H1 (cell line): ENCODE results near the gene GCM1. TPM values are rescaled to one million over a fixed set of nuclear protein-coding genes. Genes with fewer than 3 reads are reported as not detected.

Source experiments
- CTCF ChIA-PET: fragments of 300-600 bp; sonication (Branson Sonifier 250); formaldehyde crosslinking; loops from one replicate; lab custom pipeline; 2021; ENCODE audit not compliant: partially characterized antibody; lab: Charles Lee
- POLR2A ChIA-PET: fragments of 300-600 bp; sonication (Branson Sonifier 250); formaldehyde crosslinking; loops from one replicate; lab custom pipeline; 2021; ENCODE audit warnings: inconsistent platforms; ENCODE audit not compliant: partially characterized antibody; lab: Charles Lee
- DNase-seq, 2 experiments: peaks; one replicate each; pipeline versions ENCODE4 v3.0.0 to v3.0.0-alpha.2; 2010 to 2022; ENCODE audit warnings: low spot score in 2 of 2, low read depth in 1 of 2, mixed read lengths in 1 of 2
- FAIRE-seq: peaks from 2 replicates; lab custom pipeline; 2011; peaks lifted over from hg19 to GRCh38; lab: Jason Lieb, UNC
- H2AFZ ChIP-seq: 2 replicates; pipeline ENCODE4 v1.8.1; 2012; ENCODE audit warnings: low read length, inconsistent platforms
- H2AK5ac ChIP-seq: 2 replicates; pipeline ENCODE4 v1.6.1; 2013; ENCODE audit warnings: low read depth, low read length
- H2BK120ac ChIP-seq: replicated peaks from 2 replicates; pipeline ENCODE3; 2013; ENCODE audit warnings: low read depth, low read length, inconsistent platforms
- H2BK12ac ChIP-seq: 2 replicates; pipeline ENCODE4 v1.6.1; 2013; ENCODE audit warnings: low read depth, low read length
- H2BK15ac ChIP-seq: 2 replicates; pipeline ENCODE4 v1.6.1; 2013; ENCODE audit warnings: low read length
- H2BK20ac ChIP-seq: 2 replicates; pipeline ENCODE4 v1.6.1; 2013; ENCODE audit warnings: low read length
- H2BK5ac ChIP-seq: 2 replicates; pipeline ENCODE4 v1.6.1; 2013; ENCODE audit warnings: low read depth, low read length
- H3K14ac ChIP-seq: 2 replicates; pipeline ENCODE4 v1.6.1; 2013; ENCODE audit warnings: inconsistent platforms; ENCODE audit not compliant: insufficient read length
- H3K18ac ChIP-seq: 2 replicates; pipeline ENCODE4 v1.6.1; 2013; ENCODE audit warnings: low read length; ENCODE audit errors: extremely low read depth
- H3K23ac ChIP-seq: 2 replicates; pipeline ENCODE4 v1.6.1; 2013; ENCODE audit warnings: inconsistent platforms; ENCODE audit not compliant: insufficient read length
- H3K23me2 ChIP-seq: 2 replicates; pipeline ENCODE4 v1.6.1; 2013; ENCODE audit warnings: low read depth, low read length
- H3K27ac ChIP-seq: 2 replicates; pipeline ENCODE4 v1.6.1; 2011; ENCODE audit warnings: low read depth, low read length, inconsistent platforms
- H3K27me3 ChIP-seq, 4 experiments: replicated peaks in 1 of 4; 1 replicate in 1 of 4; 2 replicates in 3 of 4; pipeline versions ENCODE4 v1.6.1 to v1.8.1; 2011 to 2013; ENCODE audit warnings: low read length in 3 of 4, mild to moderate bottlenecking in 3 of 4, inconsistent platforms in 2 of 4, mixed read lengths in 2 of 4, moderate library complexity in 1 of 4; ENCODE audit not compliant: control insufficient read depth in 3 of 4, insufficient read depth in 3 of 4; ENCODE audit errors: extremely low read depth in 1 of 4
- H3K36me3 ChIP-seq, 4 experiments: 2 replicates each; pipeline versions ENCODE4 v1.6.1 to v1.8.1; 2011 to 2013; ENCODE audit warnings: mild to moderate bottlenecking in 4 of 4, low read length in 3 of 4, moderate library complexity in 2 of 4, control low read depth in 1 of 4, inconsistent platforms in 1 of 4; ENCODE audit not compliant: insufficient read depth in 4 of 4, control insufficient read depth in 2 of 4
- H3K4ac ChIP-seq: replicated peaks from 2 replicates; pipeline ENCODE3; 2013; ENCODE audit warnings: low read length, low read depth, mixed read lengths, inconsistent platforms; ENCODE audit not compliant: insufficient read length
- H3K4me1 ChIP-seq, 4 experiments: replicated peaks in 1 of 4; 1 replicate in 1 of 4; 2 replicates in 3 of 4; pipeline versions ENCODE4 v1.6.1 to v1.8.1; 2011 to 2013; ENCODE audit warnings: low read length in 3 of 4, inconsistent platforms in 2 of 4, mixed read lengths in 1 of 4; ENCODE audit not compliant: insufficient read depth in 4 of 4, control insufficient read depth in 3 of 4
- H3K4me2 ChIP-seq, 2 experiments: 2 replicates each; pipeline versions ENCODE4 v1.6.1 to v1.8.1; 2011 to 2013; ENCODE audit warnings: low read depth in 2 of 2, low read length in 2 of 2, control low read depth in 1 of 2, inconsistent platforms in 1 of 2, mild to moderate bottlenecking in 1 of 2; ENCODE audit not compliant: insufficient read depth in 1 of 2
- H3K4me3 ChIP-seq, 4 experiments: fragments of 200-600, 300-600 bp in 1 of 4; sonication (generic), shearing (Covaris generic), sonication (Bioruptor Twin) in 1 of 4; 2 replicates each; pipeline versions ENCODE4 v1.5.1 to v1.8.1; 2011 to 2016; ENCODE audit warnings: low read length in 4 of 4, low read depth in 3 of 4, control low read depth in 2 of 4, inconsistent platforms in 2 of 4, mild to moderate bottlenecking in 2 of 4, mixed read lengths in 1 of 4, moderate library complexity in 1 of 4; ENCODE audit not compliant: insufficient read depth in 2 of 4; ENCODE audit errors: extremely low read depth in 1 of 4
- H3K56ac ChIP-seq: replicated peaks from 2 replicates; pipeline ENCODE3; 2013; ENCODE audit warnings: low read depth, mild to moderate bottlenecking, mixed read lengths, low read length, inconsistent platforms; ENCODE audit not compliant: insufficient read length
- H3K79me1 ChIP-seq: 2 replicates; pipeline ENCODE4 v1.6.1; 2013; ENCODE audit warnings: low read depth, low read length, control low read depth
- H3K79me2 ChIP-seq, 2 experiments: 2 replicates each; pipeline versions ENCODE4 v1.6.1 to v1.8.1; 2012 to 2013; ENCODE audit warnings: low read length in 2 of 2, mild to moderate bottlenecking in 2 of 2, inconsistent platforms in 1 of 2; ENCODE audit not compliant: insufficient read depth in 2 of 2, control insufficient read depth in 1 of 2
- H3K9ac ChIP-seq, 4 experiments: replicated peaks in 1 of 4; 1 replicate in 1 of 4; 2 replicates in 3 of 4; pipeline versions ENCODE4 v1.6.1 to v1.8.1; 2011 to 2013; ENCODE audit warnings: low read depth in 3 of 4, low read length in 3 of 4, control low read depth in 2 of 4, mild to moderate bottlenecking in 2 of 4, moderate library complexity in 2 of 4, inconsistent platforms in 1 of 4; ENCODE audit errors: extremely low read depth in 1 of 4
- H3K9me3 ChIP-seq, 2 experiments: 2 replicates each; pipeline versions ENCODE4 v1.6.1 to v1.8.1; 2012 to 2013; ENCODE audit warnings: mild to moderate bottlenecking in 2 of 2, moderate library complexity in 2 of 2, control low read depth in 1 of 2, inconsistent platforms in 1 of 2, low read depth in 1 of 2, low read length in 1 of 2, mixed read lengths in 1 of 2; ENCODE audit not compliant: insufficient read depth in 2 of 2
- H4K20me1 ChIP-seq, 2 experiments: replicated peaks in 1 of 2; 2 replicates each; pipeline versions ENCODE3 to v1.8.1; 2011 to 2013; ENCODE audit warnings: inconsistent platforms in 2 of 2, low read length in 2 of 2, mild to moderate bottlenecking in 1 of 2; ENCODE audit not compliant: insufficient read depth in 2 of 2, control insufficient read depth in 1 of 2
- H4K5ac ChIP-seq: 2 replicates; pipeline ENCODE4 v1.6.1; 2013; ENCODE audit warnings: low read length, low read depth, mixed read lengths, inconsistent platforms; ENCODE audit not compliant: insufficient read length
- H4K8ac ChIP-seq: 2 replicates; pipeline ENCODE4 v1.8.0; 2013; ENCODE audit warnings: mild to moderate bottlenecking, moderate library complexity, low read length, inconsistent platforms; ENCODE audit not compliant: insufficient read depth; ENCODE audit errors: extremely low read depth
- H4K91ac ChIP-seq: replicated peaks from 2 replicates; pipeline ENCODE3; 2013; ENCODE audit warnings: low read length, mixed read lengths, inconsistent platforms; ENCODE audit not compliant: insufficient read length
- ASH2L ChIP-seq: fragments of 200-600, 300-600 bp; sonication (generic); IDR thresholded peaks from one replicate; pipeline ENCODE4 v1.7.1; 2017; ENCODE audit warnings: low read length
- ATF2 ChIP-seq: IDR thresholded peaks from 2 replicates; pipeline ENCODE4 v1.6.1; 2012; ENCODE audit warnings: low read length, inconsistent platforms
- CHD1 ChIP-seq: IDR thresholded peaks from 2 replicates; pipeline ENCODE4 v1.6.1; 2012; ENCODE audit warnings: low read depth, low read length, improper control_type of control experiment
- EGR1 ChIP-seq: IDR thresholded peaks from 2 replicates; pipeline ENCODE4 v1.6.1; 2011; ENCODE audit warnings: low read depth, low read length, borderline replicate concordance
- EP300 ChIP-seq, 2 experiments: IDR thresholded peaks; 1 replicate in 1 of 2; 2 replicates in 1 of 2; pipeline ENCODE4 v1.6.1; 2011 to 2012; ENCODE audit warnings: low read depth in 2 of 2, low read length in 2 of 2, mild to moderate bottlenecking in 2 of 2, borderline replicate concordance in 1 of 2, inconsistent platforms in 1 of 2, moderate library complexity in 1 of 2
- EZH2 ChIP-seq: fragments of 200-600 bp; sonication (generic); IDR thresholded peaks from 2 replicates; pipeline ENCODE4 v1.7.1; 2012; ENCODE audit warnings: low read depth, mild to moderate bottlenecking, moderate library complexity, low read length, inconsistent platforms; ENCODE audit not compliant: severe bottlenecking
- GTF2F1 ChIP-seq: IDR thresholded peaks from 2 replicates; pipeline ENCODE4 v1.6.1; 2012; ENCODE audit warnings: low read depth, low read length, improper control_type of control experiment, borderline replicate concordance
- HDAC2 ChIP-seq, 2 experiments: fragments of 300-600 bp in 1 of 2; sonication (generic) in 1 of 2; IDR thresholded peaks; 2 replicates each; pipeline ENCODE4 v1.6.1; 2011 to 2012; ENCODE audit warnings: low read depth in 2 of 2, low read length in 2 of 2, mild to moderate bottlenecking in 2 of 2, moderate library complexity in 2 of 2, borderline replicate concordance in 1 of 2, inconsistent platforms in 1 of 2
- KDM5A ChIP-seq: fragments of 200-600 bp; IDR thresholded peaks from 2 replicates; pipeline ENCODE4 v1.7.1; 2012; ENCODE audit warnings: mild to moderate bottlenecking, low read length, inconsistent platforms, mixed read lengths
- SIX5 ChIP-seq: IDR thresholded peaks from 2 replicates; pipeline ENCODE4 v1.6.1; 2011; ENCODE audit warnings: mild to moderate bottlenecking, low read depth, low read length
- TBP ChIP-seq: IDR thresholded peaks from 2 replicates; pipeline ENCODE4 v1.6.1; 2011; ENCODE audit warnings: low read depth, low read length, improper control_type of control experiment
- WGBS, 2 experiments: shearing (Covaris generic) in 1 of 2; methylation state at CpG; one replicate each; pipeline versions ENCODE4 v1.1.6 to v1.1.7; 2013 to 2015; ENCODE audit warnings: low lambda C conversion rate in 2 of 2, mixed read lengths in 2 of 2, inconsistent platforms in 1 of 2, low coverage in 1 of 2, missing lambda C conversion rate in 1 of 2; ENCODE audit not compliant: insufficient replicate concordance in 2 of 2, insufficient coverage in 1 of 2, insufficient read length in 1 of 2; ENCODE audit errors: extremely low coverage in 1 of 2, missing lambda C conversion rate in 1 of 2; 5-methylcytosine and 5-hydroxymethylcytosine counted together
- polyA plus RNA-seq, 7 experiments: library from polyadenylated mRNA; depleted of rRNA in 3 of 7; stranded (reverse) in 5 of 7; unstranded in 2 of 7; fragments of >200 nt in 5 of 7; fragments of 200-250 nt in 2 of 7; gene quantifications; 1 replicate in 5 of 7; 2 replicates in 1 of 7; 4 replicates in 1 of 7; pipeline versions ENCODE4 v1.2.1 to v1.2.3, GENCODE V29; 2011 to 2013; ENCODE audit warnings: missing spikeins in 2 of 7, mixed read lengths in 2 of 7
- total RNA-seq: library from RNA; stranded (reverse); fragmentation: NEBNext Ultra II Directional; extraction: Animal tissue kit (Norgen Biotek cat#: 25700); gene quantifications from 2 replicates; pipeline ENCODE4 v1.2.1, GENCODE V29; 2021

The GCM1 gene
- total and polyA plus RNA-seq, 2 of the 8 experiments (the other 6 are each of a cell fraction or from before 2014, with no cell fraction given): not detected

- no peak overlapping the region for H2BK15ac ChIP-seq
- no peak overlapping the region for H2BK20ac ChIP-seq
- DNase-seq (no peak), FAIRE-seq (no peak)
- ChIA-PET CTCF (interaction anchor here (1.0 to 5.4 kb wide), 2 partner anchors 8 to 304 kb away, joined by 3 to 49 read pairs; no protein-coding TSS in a partner anchor), POLR2A (no interaction called here)
- H3K79me1 ChIP-seq: no peaks in the 10 kb centered on the region
- H3K27ac ChIP-seq: no peak overlapping the region
- H4K5ac ChIP-seq: no peak overlapping the region
- no peak overlapping the region for H3K14ac ChIP-seq
- 78% methylated on average over 8 of the region's 8 CpGs; no CpG with 5 or more reads in 1 of the 2 experiments for WGBS, 2 experiments
- H3K4me3 ChIP-seq: no peak overlapping the region
- no peak overlapping the region for H2AK5ac ChIP-seq
- no peaks in the 10 kb centered on the region for H3K79me2 ChIP-seq
- no peaks in the 10 kb centered on the region for H3K27me3 ChIP-seq
- H3K9me3 ChIP-seq: no peaks in the 10 kb centered on the region
- H3K4me2 ChIP-seq: no peak overlapping the region
- no peak overlapping the region for H2AFZ ChIP-seq
- no peak overlapping the region for H2BK120ac ChIP-seq
- no peak overlapping the region; the same call in 1 of the 2 replicates for H4K8ac ChIP-seq
- H3K36me3 ChIP-seq: no peaks in the 10 kb centered on the region
- H3K4ac ChIP-seq: no peak overlapping the region
- H2BK5ac ChIP-seq: no peak overlapping the region
- no peak overlapping the region for H3K56ac ChIP-seq
- no peaks in the 10 kb centered on the region for H3K4me1 ChIP-seq
- no peaks in the 10 kb centered on the region; the same call in 1 of the 2 replicates for H3K23me2 ChIP-seq
- no peak overlapping the region for H2BK12ac ChIP-seq
- H4K91ac ChIP-seq: no peak overlapping the region
- no peaks in the 10 kb centered on the region for H4K20me1 ChIP-seq
- no peak overlapping the region for H3K9ac ChIP-seq
- no peak overlapping the region for H3K23ac ChIP-seq
- no peak overlapping the region for H3K18ac ChIP-seq
- TF ChIP-seq CHD1: no peak
- TF ChIP-seq EP300 (IDR thresholded peaks at IDR 0.05; ENCODE audit: borderline replicate concordance in 1 of 2, low read depth in 2 of 2, low read length in 2 of 2): no peak
- TF ChIP-seq EGR1: no peak
- TF ChIP-seq KDM5A: no peak
- no peak for TF ChIP-seq SIX5
- TF ChIP-seq ASH2L: no peak
- TF ChIP-seq EZH2: no peak
- TF ChIP-seq TBP: no peak
- TF ChIP-seq ATF2: no peak
- TF ChIP-seq GTF2F1: no peak
- no peak for TF ChIP-seq HDAC2 (IDR thresholded peaks at IDR 0.05; ENCODE audit: borderline replicate concordance in 1 of 2, low read depth in 2 of 2, low read length in 2 of 2)
Measured at GRCh38 chr6:53179961-53180651, 31.5 kb upstream of the GCM1 start.
